HG03025 (cell line): Measurements from ENCODE around the gene SFTPA2.
"Not testable (repeated sequence)": the region's sequence is repeated elsewhere in the genome, so short reads cannot be mapped to it uniquely, and the experiment has no call there.

Source experiments
- ATAC-seq: cut with Tn5 transposase; IDR thresholded peaks from one replicate; pipeline ENCODE4 v1.9.1; 2021; ENCODE audit warnings: mild to moderate bottlenecking, moderate library complexity; ENCODE audit not compliant: unreplicated experiment, low FRiP score

SFTPA2 gene

GRCh38 chr10:79561257-79561656 lies 1.1 kb upstream of the SFTPA2 start:
- no peak for ATAC-seq

- no peak for ATAC-seq
Observed at GRCh38 chr10:79559726-79560125, 481 bp downstream of the SFTPA2 start.

- not testable (repeated sequence) for ATAC-seq
Observed at GRCh38 chr10:79556961-79557360, 3.2 kb downstream of the SFTPA2 start.

- no peak for ATAC-seq
Observed at GRCh38 chr10:79555354-79556309, 4.6 kb downstream of the SFTPA2 start.

GRCh38 chr10:79552143-79552542 lies 8.1 kb downstream of the SFTPA2 start:
- ATAC-seq = no peak

- ATAC-seq = no peak
Observed at GRCh38 chr10:79547973-79548372, 12.2 kb downstream of the SFTPA2 start.

- not testable (repeated sequence) for ATAC-seq
Observed at GRCh38 chr10:79547128-79547527, 13.1 kb downstream of the SFTPA2 start.

- not testable (repeated sequence) for ATAC-seq
Observed at GRCh38 chr10:79544926-79545659, 15.1 kb downstream of the SFTPA2 start.

GRCh38 chr10:79544408-79544807 lies 15.8 kb downstream of the SFTPA2 start:
- ATAC-seq = not testable (repeated sequence)

- no peak for ATAC-seq
Observed at GRCh38 chr10:79542626-79543025, 17.6 kb downstream of the SFTPA2 start.

GRCh38 chr10:79540930-79541329 lies 19.3 kb downstream of the SFTPA2 start:
- ATAC-seq = peak; percentile 71

GRCh38 chr10:79538311-79538710 lies 21.9 kb downstream of the SFTPA2 start:
- ATAC-seq = not testable (repeated sequence)

- ATAC-seq = not testable (repeated sequence)
Observed at GRCh38 chr10:79533903-79534175, 26.4 kb downstream of the SFTPA2 start.

- not testable (repeated sequence) for ATAC-seq
Observed at GRCh38 chr10:79533142-79533902, 26.9 kb downstream of the SFTPA2 start.

GRCh38 chr10:79528261-79528660 lies 31.9 kb downstream of the SFTPA2 start:
- ATAC-seq = not testable (repeated sequence)

- ATAC-seq = peak; percentile 80
Observed at GRCh38 chr10:79525049-79525710, 35.0 kb downstream of the SFTPA2 start.

GRCh38 chr10:79523157-79523853 lies 36.9 kb downstream of the SFTPA2 start:
- not testable (repeated sequence) for ATAC-seq

- ATAC-seq = not testable (repeated sequence)
Observed at GRCh38 chr10:79522464-79522863, 37.7 kb downstream of the SFTPA2 start.

GRCh38 chr10:79521751-79522150 lies 38.5 kb downstream of the SFTPA2 start:
- not testable (repeated sequence) for ATAC-seq

- not testable (repeated sequence) for ATAC-seq
Observed at GRCh38 chr10:79517567-79517966, 42.6 kb downstream of the SFTPA2 start.
